IMR-90 (cell line): ENCODE data around the gene ADGRF5. TPM values are rescaled to one million over a fixed set of nuclear protein-coding genes. Genes with fewer than 3 reads are reported as not detected.

Experiments
- ATAC-seq: fragments of 200-7000 bp; cut with Tn5 transposase; 2 replicates; pipeline ENCODE4 v1.9.1; 2020; ENCODE audit warnings: low read depth, mild to moderate bottlenecking, moderate library complexity
- BruUV-seq: library from RNA; stranded (reverse); fragments of 400-500 nt; replicated peaks from 2 replicates; lab custom pipeline; 2021; lab: Mats Ljungman, UMichigan
- CTCF ChIA-PET: fragments of 300-600 bp; formaldehyde crosslinking; extraction: SDS; loops from one replicate; lab custom pipeline; 2021; ENCODE audit warnings: antibody characterized with exemption; lab: Yijun Ruan, JAX
- POLR2A ChIA-PET: fragments of 300-600 bp; sonication (Branson Sonifier 250); formaldehyde crosslinking; loops from one replicate; lab custom pipeline; 2022; ENCODE audit warnings: antibody characterized with exemption; ENCODE audit not compliant: unreplicated experiment; lab: Charles Lee
- DNase-seq: peaks from one replicate; pipeline ENCODE4 v3.0.0; 2013
- H2AFZ ChIP-seq: replicated peaks from 2 replicates; pipeline ENCODE3; 2013; ENCODE audit warnings: low read length, mild to moderate bottlenecking; ENCODE audit not compliant: poor library complexity
- H2AK5ac ChIP-seq: 2 replicates; pipeline ENCODE4 v1.6.1; 2013; ENCODE audit warnings: low read depth, low read length, inconsistent platforms
- H2AK9ac ChIP-seq: replicated peaks from 2 replicates; pipeline ENCODE3; 2013; ENCODE audit warnings: mild to moderate bottlenecking, low read depth, low read length, moderate library complexity; ENCODE audit not compliant: poor library complexity
- H2BK120ac ChIP-seq: 2 replicates; pipeline ENCODE4 v1.6.1; 2013; ENCODE audit warnings: low read depth, low read length, inconsistent platforms
- H2BK15ac ChIP-seq: 3 replicates; pipeline ENCODE4 v1.6.1; 2013; ENCODE audit warnings: low read depth, low read length, inconsistent platforms
- H2BK20ac ChIP-seq: 2 replicates; pipeline ENCODE4 v1.6.1; 2013; ENCODE audit warnings: low read depth, mild to moderate bottlenecking, inconsistent platforms, low read length, moderate library complexity
- H2BK5ac ChIP-seq: 2 replicates; pipeline ENCODE4 v1.6.1; 2013; ENCODE audit warnings: mild to moderate bottlenecking, low read depth, low read length, inconsistent platforms; ENCODE audit not compliant: poor library complexity, severe bottlenecking
- H3K14ac ChIP-seq: replicated peaks from 2 replicates; pipeline ENCODE4 v1.6.1; 2013; ENCODE audit warnings: low read depth, low read length, inconsistent platforms
- H3K18ac ChIP-seq: 2 replicates; pipeline ENCODE4 v1.6.1; 2013; ENCODE audit warnings: low read depth, low read length, control low read depth
- H3K23ac ChIP-seq: 2 replicates; pipeline ENCODE4 v1.6.1; 2013; ENCODE audit warnings: low read depth, low read length, inconsistent platforms
- H3K27ac ChIP-seq: 2 replicates; pipeline ENCODE4 v1.5.1; 2013; ENCODE audit warnings: mild to moderate bottlenecking, control low read depth, low read length; ENCODE audit not compliant: insufficient read depth
- H3K27me3 ChIP-seq: 2 replicates; pipeline ENCODE4 v1.6.1; 2013; ENCODE audit warnings: low read length; ENCODE audit not compliant: control insufficient read depth, insufficient read depth
- H3K36me3 ChIP-seq: 2 replicates; pipeline ENCODE4 v1.6.1; 2013; ENCODE audit warnings: low read length, mixed read lengths; ENCODE audit not compliant: control insufficient read depth, insufficient read depth
- H3K4ac ChIP-seq: 2 replicates; pipeline ENCODE4 v1.6.1; 2013; ENCODE audit warnings: low read depth, low read length, inconsistent platforms
- H3K4me1 ChIP-seq: 2 replicates; pipeline ENCODE4 v1.6.1; 2013; ENCODE audit warnings: low read length, mixed read lengths; ENCODE audit not compliant: control insufficient read depth, insufficient read depth
- H3K4me2 ChIP-seq: 2 replicates; pipeline ENCODE4 v1.6.1; 2013; ENCODE audit warnings: low read depth, mild to moderate bottlenecking, control low read depth, low read length, moderate library complexity
- H3K4me3 ChIP-seq: 2 replicates; pipeline ENCODE4 v1.5.1; 2013; ENCODE audit warnings: low read depth, mild to moderate bottlenecking, control low read depth, low read length, moderate library complexity; ENCODE audit not compliant: insufficient read depth
- H3K56ac ChIP-seq: 2 replicates; pipeline ENCODE4 v1.6.1; 2013; ENCODE audit warnings: low read length, inconsistent platforms; ENCODE audit not compliant: insufficient read depth; ENCODE audit errors: extremely low read depth
- H3K79me1 ChIP-seq, 2 experiments: 2 replicates each; pipeline ENCODE4 v1.6.1; 2013; ENCODE audit warnings: low read length in 2 of 2, inconsistent platforms in 1 of 2, low read depth in 1 of 2
- H3K9ac ChIP-seq: 2 replicates; pipeline ENCODE4 v1.6.1; 2013; ENCODE audit warnings: low read depth, low read length, control low read depth
- H3K9me1 ChIP-seq: 2 replicates; pipeline ENCODE4 v1.6.1; 2013; ENCODE audit warnings: low read length, inconsistent platforms; ENCODE audit not compliant: insufficient read depth
- H3K9me3 ChIP-seq: 2 replicates; pipeline ENCODE4 v1.6.1; 2013; ENCODE audit warnings: low read length; ENCODE audit not compliant: control insufficient read depth, insufficient read depth
- H4K20me1 ChIP-seq: 2 replicates; pipeline ENCODE4 v1.6.1; 2013; ENCODE audit warnings: low read length, inconsistent platforms; ENCODE audit not compliant: insufficient read depth
- H4K5ac ChIP-seq: 2 replicates; pipeline ENCODE4 v1.6.1; 2013; ENCODE audit warnings: mild to moderate bottlenecking, low read depth, low read length, control low read depth
- H4K8ac ChIP-seq, 2 experiments: 2 replicates each; pipeline ENCODE4 v1.6.1; 2013; ENCODE audit warnings: low read depth in 2 of 2, low read length in 2 of 2, control low read depth in 1 of 2, inconsistent platforms in 1 of 2
- H4K91ac ChIP-seq: 2 replicates; pipeline ENCODE4 v1.6.1; 2013; ENCODE audit warnings: low read depth, low read length, inconsistent platforms; ENCODE audit not compliant: insufficient read depth
- CEBPB ChIP-seq: IDR thresholded peaks from 2 replicates; pipeline ENCODE4 v1.6.1; 2012; ENCODE audit warnings: low read depth, low read length, improper control_type of control experiment
- CHD1 ChIP-seq: IDR thresholded peaks from 2 replicates; pipeline ENCODE4 v1.6.1; 2012; ENCODE audit warnings: low read depth, low read length, improper control_type of control experiment
- FOS ChIP-seq: fragments of 150-350 bp; IDR thresholded peaks from 2 replicates; pipeline ENCODE4 v1.6.1; 2016; ENCODE audit warnings: low read depth, low read length
- MAZ ChIP-seq: IDR thresholded peaks from 2 replicates; pipeline ENCODE4 v1.6.1; 2012; ENCODE audit warnings: low read depth, mild to moderate bottlenecking, low read length, improper control_type of control experiment, moderate library complexity, borderline replicate concordance
- MXI1 ChIP-seq: IDR thresholded peaks from 2 replicates; pipeline ENCODE4 v1.6.1; 2012; ENCODE audit warnings: low read depth, mild to moderate bottlenecking, low read length, moderate library complexity, borderline replicate concordance
- POLR2A ChIP-seq: IDR thresholded peaks from 2 replicates; pipeline ENCODE4 v1.6.1; 2012; ENCODE audit warnings: mild to moderate bottlenecking, low read depth, low read length
- RCOR1 ChIP-seq: IDR thresholded peaks from 2 replicates; pipeline ENCODE4 v1.6.1; 2012; ENCODE audit warnings: mild to moderate bottlenecking, low read length, improper control_type of control experiment; ENCODE audit not compliant: insufficient replicate concordance
- USF2 ChIP-seq: fragments of 150-350 bp; IDR thresholded peaks from 2 replicates; pipeline ENCODE4 v1.6.1; 2017; ENCODE audit warnings: mild to moderate bottlenecking, antibody characterized with exemption, low read length, low read depth
- WGBS, 2 experiments: methylation state at CpG; one replicate each; pipeline versions ENCODE4 v1.1.5 to v1.1.7; 2013; ENCODE audit warnings: missing lambda C conversion rate in 2 of 2; ENCODE audit not compliant: insufficient read length in 1 of 2; ENCODE audit errors: extremely low coverage in 2 of 2; 5-methylcytosine and 5-hydroxymethylcytosine counted together
- dilution Hi-C: fragments of 300-500 bp; cut with HindIII; formaldehyde crosslinking; loops from one replicate; pipeline ENCODE4 v1.14.3; 2018; ENCODE audit warnings: low sequenced_read_pairs; ENCODE audit not compliant: unreplicated experiment
- in situ Hi-C: fragments of 300-500 bp; cut with MboI; formaldehyde crosslinking; loops from 3 replicates; pipeline ENCODE4 v1.14.3; 2019; ENCODE audit warnings: low sequenced_read_pairs, inconsistent platforms, mixed read lengths
- intact Hi-C: fragments of 100-400 bp; cut with micrococcal nuclease; formaldehyde crosslinking; loops from 2 replicates; pipeline ENCODE4 v1.10.0; 2022
- polyA plus RNA-seq, 3 experiments: library from polyadenylated mRNA; depleted of rRNA; stranded (reverse); fragments of >200 nt; gene quantifications; 2 replicates each; pipeline ENCODE4 v1.2.3, GENCODE V29; 2012; ENCODE audit warnings: low replicate concordance in 1 of 3
- total RNA-seq: library from RNA; depleted of rRNA; stranded (reverse); fragments of >200 nt; gene quantifications from 2 replicates; pipeline ENCODE4 v1.2.3, GENCODE V29; 2012
- TF ChIP-seq, protein P1 (sequence below): fragments of 150-350 bp; IDR thresholded peaks from 2 replicates; pipeline ENCODE4 v1.6.1; 2016; ENCODE audit warnings: low read depth, mild to moderate bottlenecking, low read length, moderate library complexity, borderline replicate concordance

ADGRF5 gene
- total and polyA plus RNA-seq, 2 of the 4 experiments (the other 2 are of a cell fraction) = not detected

DNA sequence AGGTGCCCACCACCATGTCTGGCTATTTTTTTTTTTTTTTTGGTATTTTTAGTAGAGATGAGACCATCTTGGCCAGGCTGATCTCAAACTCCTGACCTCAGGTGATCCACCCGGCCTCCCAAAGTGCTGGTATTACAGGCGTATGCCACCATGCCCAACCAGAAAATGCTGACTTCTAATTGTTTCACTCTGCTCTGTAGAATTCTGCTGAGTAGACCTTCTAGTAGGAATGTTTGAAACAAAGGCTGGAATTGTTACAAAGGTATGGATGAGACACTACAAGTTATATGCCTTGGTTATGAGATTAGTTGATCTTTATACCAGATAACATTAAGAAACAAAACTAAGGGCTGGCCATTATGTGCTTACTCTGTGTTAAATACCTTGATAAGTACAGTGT, 83.7 kb downstream of the ADGRF5 start:
- Histone ChIP-seq H4K91ac (no peak overlapping the region), H3K4me1 (no peaks in the 10 kb centered on the region), H2AK9ac (no peak overlapping the region), H4K20me1 (no peaks in the 10 kb centered on the region), H2BK5ac (no peak overlapping the region), H2BK15ac (no peak overlapping the region), H2BK20ac (no peak overlapping the region), H3K9me1 (no peaks in the 10 kb centered on the region), H3K4me2 (no peak overlapping the region), H4K5ac (no peak overlapping the region), H3K56ac (no peak overlapping the region), H3K4ac (no peak overlapping the region), H3K9me3 (no peaks in the 10 kb centered on the region), H3K23ac (no peak overlapping the region), H3K79me1 (no peaks in the 10 kb centered on the region), H2AK5ac (no peak overlapping the region), H4K8ac (no peak overlapping the region), H2BK120ac (no peak overlapping the region), H3K9ac (no peak overlapping the region), H3K27ac (no peak overlapping the region), H3K27me3 (no peaks in the 10 kb centered on the region), H3K4me3 (no peak overlapping the region), H3K18ac (no peak overlapping the region), H2AFZ (no peak overlapping the region), H3K36me3 (no peaks in the 10 kb centered on the region), H3K14ac (no peak overlapping the region)
- dilution Hi-C loops = no loop called here
- intact Hi-C loops = no loop called here
- no peak for ATAC-seq
- POLR2A ChIA-PET = no interaction called here
- no TSS peak for BruUV-seq
- DNase-seq = no peak
- CTCF ChIA-PET = interaction anchor here (1.0 kb wide), 1 partner anchor 10 kb away, joined by 6 read pairs; no protein-coding TSS in a partner anchor
- in situ Hi-C loops = loop anchor here (25.0 kb wide), 1 partner anchor 474 kb away; the partner anchor contains the start of gene TNFRSF21
- no peak for TF ChIP-seq CHD1
- TF ChIP-seq CEBPB = no peak
- no peak for TF ChIP-seq USF2
- TF ChIP-seq MXI1 = no peak
- no peak for TF ChIP-seq POLR2A
- TF ChIP-seq FOS = no peak
- TF ChIP-seq MAZ = no peak
- TF ChIP-seq, protein P1, sequence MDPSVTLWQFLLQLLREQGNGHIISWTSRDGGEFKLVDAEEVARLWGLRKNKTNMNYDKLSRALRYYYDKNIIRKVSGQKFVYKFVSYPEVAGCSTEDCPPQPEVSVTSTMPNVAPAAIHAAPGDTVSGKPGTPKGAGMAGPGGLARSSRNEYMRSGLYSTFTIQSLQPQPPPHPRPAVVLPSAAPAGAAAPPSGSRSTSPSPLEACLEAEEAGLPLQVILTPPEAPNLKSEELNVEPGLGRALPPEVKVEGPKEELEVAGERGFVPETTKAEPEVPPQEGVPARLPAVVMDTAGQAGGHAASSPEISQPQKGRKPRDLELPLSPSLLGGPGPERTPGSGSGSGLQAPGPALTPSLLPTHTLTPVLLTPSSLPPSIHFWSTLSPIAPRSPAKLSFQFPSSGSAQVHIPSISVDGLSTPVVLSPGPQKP = no peak
- TF ChIP-seq RCOR1 = no peak
- no CpG with 5 or more reads among the region's 2 CpGs for WGBS, 2 experiments
